ENCODE measurements around the gene TNIP1. TPM values are rescaled to one million over a fixed set of nuclear protein-coding genes. Genes with fewer than 3 reads are reported as not detected.

Gene TNIP1
- total RNA-seq, 1 experiment from 2014 or later: 122 TPM

- no peaks in the 10 kb centered on the region for H3K9me3 ChIP-seq (ENCODE audit: insufficient read depth, low read depth)
- peaks cover 50% of the 10 kb centered on the region for H3F3A ChIP-seq (ENCODE audit: insufficient read depth, low read depth)
- intact Hi-C loops (cut with micrococcal nuclease; ENCODE audit: unreplicated experiment): loop anchor here (5.0 to 10.0 kb wide), 2 partner anchors 603 to 695 kb away; partner anchors contain the start of gene G3BP1
- BruUV-seq (replicated peaks): no TSS peak
- no peak for DNase-seq
- H3K27me3 ChIP-seq (ENCODE audit: insufficient read depth, low read depth): no peaks in the 10 kb centered on the region
- ChIA-PET POLR2A (ENCODE audit: unreplicated experiment) (no interaction called here), CTCF (no interaction called here)
- H3K4me1 ChIP-seq (replicated peaks; ENCODE audit: insufficient read depth): peaks cover 82% of the 10 kb centered on the region
- peak overlapping the region; percentile 94; the same call in 1 of the 2 replicates for H3K27ac ChIP-seq
- peak overlapping the region; percentile 71 for H3K4me2 ChIP-seq
- H3K4me3 ChIP-seq: no peak overlapping the region
- H2AFZ ChIP-seq: no peak overlapping the region
- TF ChIP-seq EZH2 (IDR thresholded peaks at IDR 0.05; ENCODE audit: low read depth): no peak
- no peak for TF ChIP-seq CTCF (conservative IDR thresholded peaks at IDR 0.05)
- peaks cover 87% of the 10 kb centered on the region for H3K79me2 ChIP-seq (ENCODE audit: low read depth)
- peaks cover 14% of the 10 kb centered on the region for H3K36me3 ChIP-seq (ENCODE audit: low read depth)
- H3K9me2 ChIP-seq (ENCODE audit: insufficient read depth): no peaks in the 10 kb centered on the region
- H4K20me1 ChIP-seq (ENCODE audit: insufficient read depth): no peaks in the 10 kb centered on the region
These were observed 3.4 kb downstream of the TNIP1 start for GRCh38 chr5:151077419-151077818.

GRCh38 chr5:151076616-151077015 is 4.2 kb downstream of the TNIP1 start:
- BruUV-seq (replicated peaks): no TSS peak
- Histone ChIP-seq H3K27ac (peak overlapping the region; percentile 94), H3K36me3 (ENCODE audit: low read depth) (peaks cover 14% of the 10 kb centered on the region), H3K4me3 (0 out of 2 replicates have a peak overlapping the region, but pooled peaks have one; percentile 12), H3K4me1 (replicated peaks; ENCODE audit: insufficient read depth) (peaks cover 82% of the 10 kb centered on the region), H4K20me1 (ENCODE audit: insufficient read depth) (no peaks in the 10 kb centered on the region), H3K9me2 (ENCODE audit: insufficient read depth) (no peaks in the 10 kb centered on the region), H3K4me2 (peak overlapping the region; percentile 71), H3K27me3 (ENCODE audit: insufficient read depth, low read depth) (no peaks in the 10 kb centered on the region), H3F3A (ENCODE audit: insufficient read depth, low read depth) (peaks cover 57% of the 10 kb centered on the region), H3K9me3 (ENCODE audit: insufficient read depth, low read depth) (no peaks in the 10 kb centered on the region), H2AFZ (no peak overlapping the region), H3K79me2 (ENCODE audit: low read depth) (peaks cover 87% of the 10 kb centered on the region)
- intact Hi-C loops (cut with micrococcal nuclease; ENCODE audit: unreplicated experiment): loop anchor here (5.0 to 10.0 kb wide), 2 partner anchors 602 to 696 kb away; partner anchors contain the start of gene G3BP1
- TF ChIP-seq EZH2 (IDR thresholded peaks at IDR 0.05; ENCODE audit: low read depth) (no peak), CTCF (conservative IDR thresholded peaks at IDR 0.05) (no peak)
- ChIA-PET CTCF (interaction anchor here (0.6 kb wide), 1 partner anchor 44 kb away, joined by 16 read pairs; no protein-coding TSS in a partner anchor), POLR2A (ENCODE audit: unreplicated experiment) (no interaction called here)
- no peak for DNase-seq

- BruUV-seq (replicated peaks): TSS peak; percentile 27
- TF ChIP-seq EZH2 (IDR thresholded peaks at IDR 0.05; ENCODE audit: low read depth) (no peak), CTCF (conservative IDR thresholded peaks at IDR 0.05) (no peak)
- H3K79me2 ChIP-seq (ENCODE audit: low read depth): peaks cover 91% of the 10 kb centered on the region
- H3K36me3 ChIP-seq (ENCODE audit: low read depth): peaks cover 14% of the 10 kb centered on the region
- no peaks in the 10 kb centered on the region for H3K9me3 ChIP-seq (ENCODE audit: insufficient read depth, low read depth)
- H3K4me2 ChIP-seq: peak overlapping the region; percentile 71
- no peaks in the 10 kb centered on the region for H4K20me1 ChIP-seq (ENCODE audit: insufficient read depth)
- H3F3A ChIP-seq (ENCODE audit: insufficient read depth, low read depth): peaks cover 57% of the 10 kb centered on the region
- intact Hi-C loops (cut with micrococcal nuclease; ENCODE audit: unreplicated experiment): loop anchor here (5.0 to 10.0 kb wide), 2 partner anchors 601 to 696 kb away; partner anchors contain the start of gene G3BP1
- H3K27ac ChIP-seq: peak overlapping the region; percentile 94
- peak; percentile 98 to 99 for DNase-seq
- POLR2A ChIA-PET (ENCODE audit: unreplicated experiment): interaction anchor here (0.6 to 0.7 kb wide), 3 partner anchors 18 to 594 kb away, joined by 3 to 9 read pairs (median 4); no protein-coding TSS in a partner anchor
- H3K27me3 ChIP-seq (ENCODE audit: insufficient read depth, low read depth): no peaks in the 10 kb centered on the region
- peaks cover 82% of the 10 kb centered on the region for H3K4me1 ChIP-seq (replicated peaks; ENCODE audit: insufficient read depth)
- H2AFZ ChIP-seq: no peak overlapping the region
- H3K9me2 ChIP-seq (ENCODE audit: insufficient read depth): no peaks in the 10 kb centered on the region
- CTCF ChIA-PET: interaction anchor here (0.5 to 0.7 kb wide), 4 partner anchors 24 to 74 kb away, joined by 3 to 16 read pairs (median 4); no protein-coding TSS in a partner anchor
- peak overlapping the region; percentile 15; the same call in 1 of the 2 replicates for H3K4me3 ChIP-seq
These were observed 5.0 kb downstream of the TNIP1 start for GRCh38 chr5:151075698-151076331.
